K562 (cell line): ENCODE measurements around the gene TCEAL9. TPM values are rescaled to one million over a fixed set of nuclear protein-coding genes. Genes with fewer than 3 reads are reported as not detected.

ENCODE experiments used
- ATAC-seq: fragments of 200-7000 bp; cut with Tn5 transposase; 3 replicates; pipeline ENCODE4 v1.9.1; 2020; ENCODE audit warnings: moderate library complexity
- BruUV-seq: library from RNA; stranded (reverse); fragments of 400-500 nt; replicated peaks from 2 replicates; lab custom pipeline; 2021; lab: Mats Ljungman, UMichigan
- CTCF ChIA-PET: fragments of 300-600 bp; formaldehyde crosslinking; extraction: SDS; loops from one replicate; lab custom pipeline; 2021; ENCODE audit warnings: low intra/inter-chr PET ratio; lab: Yijun Ruan, JAX
- POLR2A ChIA-PET: fragments of 300-600, 350-650 bp; sonication (Branson Sonifier 250); formaldehyde crosslinking; extraction: SDS; loops from one replicate; lab custom pipeline; 2021; ENCODE audit warnings: antibody characterized with exemption, inconsistent platforms; lab: Yijun Ruan, JAX
- DNase-seq, 4 experiments: peaks; one replicate each; pipeline versions ENCODE4 v3.0.0 to v3.0.0-alpha.2; 2011 to 2018; ENCODE audit warnings: low spot score in 3 of 4, mixed read lengths in 3 of 4; ENCODE audit errors: extremely low read depth in 1 of 4
- FAIRE-seq: peaks from 2 replicates; lab custom pipeline; 2011; peaks lifted over from hg19 to GRCh38; lab: Jason Lieb, UNC
- H2AFZ ChIP-seq: 2 replicates; pipeline ENCODE4 v1.6.0; 2011; ENCODE audit warnings: low read depth, low read length, control low read depth, inconsistent platforms
- H3K27ac ChIP-seq: fragments of 200-600 bp; 3 replicates; pipeline ENCODE4 v1.8.0; 2011; ENCODE audit warnings: low read depth, mild to moderate bottlenecking, control low read depth, inconsistent platforms, low read length, moderate library complexity, mixed read lengths; ENCODE audit errors: extremely low read depth
- H3K27me3 ChIP-seq, 2 experiments: fragments of 300-600 bp in 1 of 2; 2 replicates in 1 of 2; 3 replicates in 1 of 2; pipeline versions ENCODE4 v1.6.0 to v1.8.0; 2011; ENCODE audit warnings: inconsistent platforms in 2 of 2, low read length in 2 of 2, mild to moderate bottlenecking in 1 of 2, mixed read lengths in 1 of 2, moderate library complexity in 1 of 2; ENCODE audit not compliant: control insufficient read depth in 2 of 2, insufficient read depth in 2 of 2
- H3K36me3 ChIP-seq: fragments of 300-600 bp; 3 replicates; pipeline ENCODE4 v1.8.0; 2011; ENCODE audit warnings: mild to moderate bottlenecking, low read length, inconsistent platforms; ENCODE audit not compliant: control insufficient read depth, insufficient read depth
- H3K4me1 ChIP-seq, 2 experiments: fragments of 200-600 bp in 1 of 2; replicated peaks in 1 of 2; 2 replicates in 1 of 2; 3 replicates in 1 of 2; pipeline versions ENCODE4 v1.5.1 to v1.8.0; 2011; ENCODE audit warnings: inconsistent platforms in 2 of 2, low read length in 2 of 2, mild to moderate bottlenecking in 1 of 2, mixed read lengths in 1 of 2, moderate library complexity in 1 of 2; ENCODE audit not compliant: control insufficient read depth in 2 of 2, insufficient read depth in 2 of 2
- H3K4me2 ChIP-seq: 2 replicates; pipeline ENCODE4 v1.6.1; 2011; ENCODE audit warnings: low read length, control low read depth, inconsistent platforms, mixed read lengths; ENCODE audit not compliant: insufficient read depth
- H3K4me3 ChIP-seq: fragments of 200-600 bp; sonication (generic), shearing (Covaris generic); 2 replicates; pipeline ENCODE4 v1.5.1; 2016; ENCODE audit warnings: control low read depth, inconsistent platforms
- H3K79me2 ChIP-seq: fragments of 200-600 bp; 3 replicates; pipeline ENCODE4 v1.8.0; 2011; ENCODE audit warnings: low read length, inconsistent platforms; ENCODE audit not compliant: control insufficient read depth, insufficient read depth
- H3K9ac ChIP-seq, 2 experiments: 2 replicates each; pipeline versions ENCODE4 v1.6.0 to v1.6.1; 2011; ENCODE audit warnings: low read depth in 2 of 2, low read length in 2 of 2, control low read depth in 1 of 2, inconsistent platforms in 1 of 2, mild to moderate bottlenecking in 1 of 2, mixed read lengths in 1 of 2; ENCODE audit not compliant: insufficient read depth in 1 of 2
- H3K9me1 ChIP-seq: one replicate; pipeline ENCODE4 v1.6.0; 2011; ENCODE audit warnings: inconsistent platforms, mild to moderate bottlenecking, low read length, moderate library complexity; ENCODE audit not compliant: control insufficient read depth, insufficient read depth
- H3K9me3 ChIP-seq: replicated peaks from 2 replicates; pipeline ENCODE4 v1.5.1; 2011; ENCODE audit warnings: low read depth, low read length, inconsistent platforms; ENCODE audit not compliant: control insufficient read depth, insufficient read depth
- H4K20me1 ChIP-seq: replicated peaks from 2 replicates; pipeline ENCODE4 v1.6.1; 2011; ENCODE audit warnings: low read length, inconsistent platforms, mixed read lengths; ENCODE audit not compliant: control insufficient read depth, insufficient read depth
- CREB1 ChIP-seq, 2 experiments: sonication (generic) in 1 of 2; formaldehyde crosslinking in 1 of 2; IDR thresholded peaks; 2 replicates each; pipeline versions ENCODE4 v1.6.1 to v1.8.0; 2012 to 2022; ENCODE audit warnings: inconsistent platforms in 1 of 2, mild to moderate bottlenecking in 1 of 2, missing genetic modification reagents in 1 of 2, moderate library complexity in 1 of 2
- FOXA1 ChIP-seq: fragments of 450-650 bp; IDR thresholded peaks from 2 replicates; pipeline ENCODE4 v1.6.1; 2016; ENCODE audit warnings: mild to moderate bottlenecking, borderline replicate concordance
- GABPB2 ChIP-seq: fragments of 250-450 bp; sonication (Bioruptor Pico); conservative IDR thresholded peaks from 2 replicates; pipeline ENCODE4 v1.5.1; 2021; ENCODE audit warnings: mild to moderate bottlenecking
- KDM1A ChIP-seq, 2 experiments: fragments of 450-650 bp; IDR thresholded peaks; 2 replicates each; pipeline ENCODE4 v1.6.1; 2016; ENCODE audit warnings: mild to moderate bottlenecking in 2 of 2
- MYC ChIP-seq, 2 experiments: fragments of 250-450 bp in 1 of 2; sonication (Bioruptor Pico) in 1 of 2; IDR thresholded peaks; 2 replicates each; pipeline versions ENCODE4 v1.5.1 to v1.6.1; 2012 to 2021; ENCODE audit warnings: low read depth in 2 of 2, borderline replicate concordance in 1 of 2, improper control_type of control experiment in 1 of 2, low read length in 1 of 2, mild to moderate bottlenecking in 1 of 2, moderate library complexity in 1 of 2
- RFX1 ChIP-seq: fragments of 450-650 bp; IDR thresholded peaks from 2 replicates; pipeline ENCODE4 v1.6.1; 2016; ENCODE audit warnings: mild to moderate bottlenecking, moderate library complexity
- RNF2 ChIP-seq: sonication (generic); IDR thresholded peaks from 2 replicates; pipeline ENCODE4 v1.6.1; 2016
- SP1 ChIP-seq: sonication (generic); formaldehyde crosslinking; IDR thresholded peaks from 2 replicates; pipeline ENCODE4 v1.8.1; 2022; ENCODE audit warnings: mild to moderate bottlenecking, missing genetic modification reagents
- ZBTB7A ChIP-seq: IDR thresholded peaks from 2 replicates; pipeline ENCODE4 v1.6.1; 2011; ENCODE audit warnings: low read depth, mild to moderate bottlenecking, low read length, moderate library complexity, borderline replicate concordance; ENCODE audit not compliant: control insufficient read depth
- WGBS: fragments of 100-300 bp; shearing (Covaris generic); methylation state at CpG from one replicate; pipeline ENCODE4 v1.1.6; 2016; ENCODE audit warnings: low coverage, mixed read lengths; ENCODE audit not compliant: insufficient coverage; ENCODE audit errors: missing lambda C conversion rate; 5-methylcytosine and 5-hydroxymethylcytosine counted together
- in situ Hi-C: fragments of 300-500 bp; cut with MboI; formaldehyde crosslinking; loops from 4 replicates; pipeline ENCODE4 v1.15.0; 2018; ENCODE audit warnings: inconsistent platforms, mixed read lengths
- intact Hi-C: fragments of 100-400 bp; cut with micrococcal nuclease; formaldehyde crosslinking; loops from 2 replicates; pipeline ENCODE4 v1.14.2; 2022
- polyA plus RNA-seq, 8 experiments: library from polyadenylated mRNA; depleted of rRNA in 4 of 8; stranded (reverse) in 5 of 8; unstranded in 3 of 8; fragments of >200 nt; fragmentation: Nextera tagmentation in 2 of 8; fragmentation: Illumina TruSeq in 1 of 8; extraction: Ambion mirVana in 2 of 8; extraction: Trizol in 1 of 8; gene quantifications; 2 replicates each; pipeline versions ENCODE4 v1.2.1 to v1.2.3, GENCODE V29; 2011 to 2014; ENCODE audit warnings: inconsistent platforms in 1 of 8, missing spikeins in 1 of 8
- total RNA-seq, 7 experiments: library from RNA; depleted of rRNA in 6 of 7; stranded (reverse); fragments of >200 nt in 6 of 7; fragmentation: Illumina TruSeq in 2 of 7; extraction: Trizol in 2 of 7; gene quantifications; 2 replicates each; pipeline versions ENCODE4 v1.2.1 to v1.2.3, GENCODE V29; 2011 to 2021; ENCODE audit warnings: low replicate concordance in 1 of 7
- TF ChIP-seq, protein P1 (sequence below): fragments of 450-650 bp; IDR thresholded peaks from 2 replicates; pipeline ENCODE4 v1.6.1; 2014; ENCODE audit warnings: low read depth, mild to moderate bottlenecking, moderate library complexity, borderline replicate concordance
- TF ChIP-seq, protein P2 (sequence below): fragments of 200-400 bp; formaldehyde crosslinking; IDR thresholded peaks from 2 replicates; pipeline ENCODE4 v1.6.1; 2017; ENCODE audit warnings: mild to moderate bottlenecking, low read depth, low read length, moderate library complexity
- TF ChIP-seq, protein P3 (sequence below): fragments of 250-450 bp; sonication (Bioruptor Pico); IDR thresholded peaks from 2 replicates; pipeline ENCODE4 v1.9.0; 2021; ENCODE audit warnings: mild to moderate bottlenecking, inconsistent platforms

Gene TCEAL9
- total and polyA plus RNA-seq, 9 of the 15 experiments (the other 6 are each of a cell fraction or from before 2014, with no cell fraction given), result 16.2 to 106 (median 69.6) TPM

DNA sequence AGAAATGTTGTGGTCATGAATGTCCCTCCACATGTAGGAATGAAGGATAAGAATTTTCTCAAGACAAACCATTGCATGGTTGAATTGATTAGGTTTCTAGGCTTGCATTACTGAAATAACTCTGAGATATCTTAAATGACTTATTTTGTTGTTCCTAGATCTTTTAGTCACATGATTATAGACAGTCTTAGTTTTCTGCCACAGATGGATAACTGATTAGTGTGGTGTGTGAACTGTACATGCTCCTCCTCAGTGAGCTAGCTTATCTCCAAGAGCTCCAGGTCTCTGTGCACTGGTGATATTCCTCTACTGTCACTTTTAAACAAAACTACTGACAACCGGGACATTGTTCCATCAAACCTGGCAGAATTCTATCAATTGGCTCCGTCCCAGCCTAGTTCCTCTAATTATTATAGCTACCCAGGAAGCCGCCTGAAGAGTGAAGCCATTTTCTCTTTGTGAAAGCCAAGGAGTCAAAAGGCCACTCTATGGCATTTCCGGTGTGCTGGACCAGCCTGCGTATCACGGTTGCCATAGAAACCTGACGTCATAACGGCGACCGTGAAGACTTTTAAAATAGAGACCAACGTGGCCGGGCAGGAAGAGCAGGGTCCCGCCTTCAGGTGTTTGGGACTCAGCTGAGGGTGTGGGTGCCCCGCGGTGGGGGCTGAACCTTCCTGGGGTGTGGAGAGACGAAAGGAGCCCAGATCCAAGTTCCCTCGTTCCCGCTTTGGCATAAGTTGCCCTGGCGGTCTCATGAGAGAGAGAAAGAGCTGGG lies 48.1 kb downstream of the TCEAL9 start:
- ATAC-seq, result peak; percentile 90
- no peaks in the 10 kb centered on the region for H3K36me3 ChIP-seq
- peak overlapping the region; percentile 85 for H2AFZ ChIP-seq
- peak overlapping the region; percentile 54 for H3K27ac ChIP-seq
- H3K9me3 ChIP-seq, result no peaks in the 10 kb centered on the region
- intact Hi-C loops, result no loop called here
- peak overlapping the region; percentile 86 for H3K4me2 ChIP-seq
- H3K4me3 ChIP-seq, result peak overlapping the region; percentile 51
- ChIA-PET POLR2A (no interaction called here), CTCF (no interaction called here)
- H3K9me1 ChIP-seq, result no peaks in the 10 kb centered on the region
- WGBS, result 2% methylated on average over 16 of the region's 19 CpGs
- FAIRE-seq, result peak; percentile 62
- H4K20me1 ChIP-seq, result no peaks in the 10 kb centered on the region
- peaks cover 0 to 4% of the 10 kb centered on the region in 2 experiments; a peak in 3 of 5 replicates for H3K4me1 ChIP-seq
- H3K9ac ChIP-seq, result peak overlapping the region in 1 of 2 experiments; percentile 18; a peak in 2 of 4 replicates
- no peaks in the 10 kb centered on the region for H3K27me3 ChIP-seq
- in situ Hi-C loops, result no loop called here
- H3K79me2 ChIP-seq, result no peaks in the 10 kb centered on the region
- peak; percentile 32 to 88 (median 50) for DNase-seq
- no TSS peak for BruUV-seq
- TF ChIP-seq RNF2, result no peak
- peak; percentile 97 for TF ChIP-seq RFX1
- no peak for TF ChIP-seq KDM1A (IDR thresholded peaks at IDR 0.05)
- TF ChIP-seq MYC (IDR thresholded peaks at IDR 0.05; ENCODE audit: low read depth, low read length), result 0 out of 2 replicates have a peak, but pooled peaks have one; percentile 23
- no peak for TF ChIP-seq MYC (CRISPR knock-in tag; IDR thresholded peaks at IDR 0.05; ENCODE audit: borderline replicate concordance, low read depth)
- TF ChIP-seq, protein P1, sequence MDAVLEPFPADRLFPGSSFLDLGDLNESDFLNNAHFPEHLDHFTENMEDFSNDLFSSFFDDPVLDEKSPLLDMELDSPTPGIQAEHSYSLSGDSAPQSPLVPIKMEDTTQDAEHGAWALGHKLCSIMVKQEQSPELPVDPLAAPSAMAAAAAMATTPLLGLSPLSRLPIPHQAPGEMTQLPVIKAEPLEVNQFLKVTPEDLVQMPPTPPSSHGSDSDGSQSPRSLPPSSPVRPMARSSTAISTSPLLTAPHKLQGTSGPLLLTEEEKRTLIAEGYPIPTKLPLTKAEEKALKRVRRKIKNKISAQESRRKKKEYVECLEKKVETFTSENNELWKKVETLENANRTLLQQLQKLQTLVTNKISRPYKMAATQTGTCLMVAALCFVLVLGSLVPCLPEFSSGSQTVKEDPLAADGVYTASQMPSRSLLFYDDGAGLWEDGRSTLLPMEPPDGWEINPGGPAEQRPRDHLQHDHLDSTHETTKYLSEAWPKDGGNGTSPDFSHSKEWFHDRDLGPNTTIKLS, result peak; percentile 49; the same call in 1 of the 2 replicates
- no peak for TF ChIP-seq ZBTB7A
- no peak for TF ChIP-seq GABPB2
- TF ChIP-seq CREB1 (IDR thresholded peaks at IDR 0.05), result peak; percentile 73; the same call in 1 of the 2 replicates
- peak; percentile 80 for TF ChIP-seq CREB1 (CRISPR knock-in tag; IDR thresholded peaks at IDR 0.05)
- no peak for TF ChIP-seq FOXA1
- TF ChIP-seq, protein P2, sequence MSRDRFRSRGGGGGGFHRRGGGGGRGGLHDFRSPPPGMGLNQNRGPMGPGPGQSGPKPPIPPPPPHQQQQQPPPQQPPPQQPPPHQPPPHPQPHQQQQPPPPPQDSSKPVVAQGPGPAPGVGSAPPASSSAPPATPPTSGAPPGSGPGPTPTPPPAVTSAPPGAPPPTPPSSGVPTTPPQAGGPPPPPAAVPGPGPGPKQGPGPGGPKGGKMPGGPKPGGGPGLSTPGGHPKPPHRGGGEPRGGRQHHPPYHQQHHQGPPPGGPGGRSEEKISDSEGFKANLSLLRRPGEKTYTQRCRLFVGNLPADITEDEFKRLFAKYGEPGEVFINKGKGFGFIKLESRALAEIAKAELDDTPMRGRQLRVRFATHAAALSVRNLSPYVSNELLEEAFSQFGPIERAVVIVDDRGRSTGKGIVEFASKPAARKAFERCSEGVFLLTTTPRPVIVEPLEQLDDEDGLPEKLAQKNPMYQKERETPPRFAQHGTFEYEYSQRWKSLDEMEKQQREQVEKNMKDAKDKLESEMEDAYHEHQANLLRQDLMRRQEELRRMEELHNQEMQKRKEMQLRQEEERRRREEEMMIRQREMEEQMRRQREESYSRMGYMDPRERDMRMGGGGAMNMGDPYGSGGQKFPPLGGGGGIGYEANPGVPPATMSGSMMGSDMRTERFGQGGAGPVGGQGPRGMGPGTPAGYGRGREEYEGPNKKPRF, result no peak
- TF ChIP-seq, protein P3, sequence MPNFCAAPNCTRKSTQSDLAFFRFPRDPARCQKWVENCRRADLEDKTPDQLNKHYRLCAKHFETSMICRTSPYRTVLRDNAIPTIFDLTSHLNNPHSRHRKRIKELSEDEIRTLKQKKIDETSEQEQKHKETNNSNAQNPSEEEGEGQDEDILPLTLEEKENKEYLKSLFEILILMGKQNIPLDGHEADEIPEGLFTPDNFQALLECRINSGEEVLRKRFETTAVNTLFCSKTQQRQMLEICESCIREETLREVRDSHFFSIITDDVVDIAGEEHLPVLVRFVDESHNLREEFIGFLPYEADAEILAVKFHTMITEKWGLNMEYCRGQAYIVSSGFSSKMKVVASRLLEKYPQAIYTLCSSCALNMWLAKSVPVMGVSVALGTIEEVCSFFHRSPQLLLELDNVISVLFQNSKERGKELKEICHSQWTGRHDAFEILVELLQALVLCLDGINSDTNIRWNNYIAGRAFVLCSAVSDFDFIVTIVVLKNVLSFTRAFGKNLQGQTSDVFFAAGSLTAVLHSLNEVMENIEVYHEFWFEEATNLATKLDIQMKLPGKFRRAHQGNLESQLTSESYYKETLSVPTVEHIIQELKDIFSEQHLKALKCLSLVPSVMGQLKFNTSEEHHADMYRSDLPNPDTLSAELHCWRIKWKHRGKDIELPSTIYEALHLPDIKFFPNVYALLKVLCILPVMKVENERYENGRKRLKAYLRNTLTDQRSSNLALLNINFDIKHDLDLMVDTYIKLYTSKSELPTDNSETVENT (CRISPR knock-in tag), result no peak
- no peak for TF ChIP-seq SP1 (CRISPR knock-in tag)
